ENCODE results near the gene TRAPPC6A. TPM values are rescaled to one million over a fixed set of nuclear protein-coding genes. Genes with fewer than 3 reads are reported as not detected.

TRAPPC6A gene
- total and polyA plus RNA-seq, 4 donors, result 14.0 to 38.4 (median 26.2) TPM

DNA sequence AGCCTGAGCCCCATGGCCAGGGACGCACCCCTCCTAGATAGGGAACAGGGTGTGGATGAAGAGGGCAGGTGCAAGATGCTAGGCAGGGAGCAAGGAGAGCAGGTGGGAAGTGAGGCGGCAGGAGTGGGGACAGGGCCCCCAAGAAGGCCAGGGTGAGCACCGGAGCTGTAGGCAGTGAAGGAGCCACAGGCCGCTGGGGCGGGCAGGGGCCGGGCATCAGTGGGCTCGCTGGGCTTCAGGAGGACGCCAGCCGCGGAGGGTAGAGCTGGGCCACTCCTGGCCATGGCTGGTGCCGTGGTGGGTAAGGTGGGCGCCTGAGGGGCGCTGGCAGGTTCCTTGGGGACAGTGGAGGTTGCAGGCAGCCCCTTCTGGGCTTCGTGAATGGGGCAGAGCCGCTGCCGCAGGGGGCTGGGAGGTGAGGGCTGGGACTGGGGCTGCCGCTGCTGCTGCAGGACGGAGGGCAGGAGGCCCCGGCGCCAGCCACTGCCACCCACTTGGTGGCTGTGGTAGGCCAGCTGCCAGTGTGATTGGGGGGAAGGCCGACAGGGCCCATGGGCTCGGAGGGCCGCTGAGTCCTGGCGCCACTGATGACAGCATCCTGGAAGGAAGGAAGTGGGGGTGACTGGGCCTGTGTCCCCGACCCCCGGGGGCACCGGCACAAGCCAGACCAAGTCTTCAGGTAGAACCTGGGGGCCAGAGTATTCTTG, 19.4 kb downstream of the TRAPPC6A start:
- Histone ChIP-seq H3K9me3 (ENCODE audit: control insufficient read depth in 4 of 4, insufficient read depth in 3 of 4, low read length in 3 of 4) (no peaks in the 10 kb centered on the region), H3K36me3 (ENCODE audit: control insufficient read depth in 4 of 4, insufficient read depth in 4 of 4, low read length in 4 of 4) (no peaks in the 10 kb centered on the region), H3K27me3 (ENCODE audit: control insufficient read depth in 3 of 3, insufficient read depth in 3 of 3, low read length in 2 of 3) (peaks cover 0 to 10% (median 7%) of the 10 kb centered on the region in 3 donors), H3K4me1 (ENCODE audit: control insufficient read depth in 5 of 5, insufficient read depth in 5 of 5, low read length in 5 of 5) (peaks cover 0 to 5% (median 3%) of the 10 kb centered on the region in 5 donors), H3K9ac (ENCODE audit: insufficient read depth in 1 of 2, low read length in 2 of 2) (no peak overlapping the region), H3K27ac (ENCODE audit: low read depth in 1 of 2, low read length in 1 of 2) (no peak overlapping the region), H3K4me3 (no peak overlapping the region)
- TF ChIP-seq, protein P1, sequence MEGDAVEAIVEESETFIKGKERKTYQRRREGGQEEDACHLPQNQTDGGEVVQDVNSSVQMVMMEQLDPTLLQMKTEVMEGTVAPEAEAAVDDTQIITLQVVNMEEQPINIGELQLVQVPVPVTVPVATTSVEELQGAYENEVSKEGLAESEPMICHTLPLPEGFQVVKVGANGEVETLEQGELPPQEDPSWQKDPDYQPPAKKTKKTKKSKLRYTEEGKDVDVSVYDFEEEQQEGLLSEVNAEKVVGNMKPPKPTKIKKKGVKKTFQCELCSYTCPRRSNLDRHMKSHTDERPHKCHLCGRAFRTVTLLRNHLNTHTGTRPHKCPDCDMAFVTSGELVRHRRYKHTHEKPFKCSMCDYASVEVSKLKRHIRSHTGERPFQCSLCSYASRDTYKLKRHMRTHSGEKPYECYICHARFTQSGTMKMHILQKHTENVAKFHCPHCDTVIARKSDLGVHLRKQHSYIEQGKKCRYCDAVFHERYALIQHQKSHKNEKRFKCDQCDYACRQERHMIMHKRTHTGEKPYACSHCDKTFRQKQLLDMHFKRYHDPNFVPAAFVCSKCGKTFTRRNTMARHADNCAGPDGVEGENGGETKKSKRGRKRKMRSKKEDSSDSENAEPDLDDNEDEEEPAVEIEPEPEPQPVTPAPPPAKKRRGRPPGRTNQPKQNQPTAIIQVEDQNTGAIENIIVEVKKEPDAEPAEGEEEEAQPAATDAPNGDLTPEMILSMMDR (IDR thresholded peaks at IDR 0.05; ENCODE audit: control extremely low read depth, extremely low read depth), result no peak
- DNase-seq (no peak), ATAC-seq (ENCODE audit: insufficient read depth, low FRiP score) (no peak)
- WGBS, 2 donors, result 58 to 69% methylated on average over 25 to 27 of the region's 27 CpGs

DNA sequence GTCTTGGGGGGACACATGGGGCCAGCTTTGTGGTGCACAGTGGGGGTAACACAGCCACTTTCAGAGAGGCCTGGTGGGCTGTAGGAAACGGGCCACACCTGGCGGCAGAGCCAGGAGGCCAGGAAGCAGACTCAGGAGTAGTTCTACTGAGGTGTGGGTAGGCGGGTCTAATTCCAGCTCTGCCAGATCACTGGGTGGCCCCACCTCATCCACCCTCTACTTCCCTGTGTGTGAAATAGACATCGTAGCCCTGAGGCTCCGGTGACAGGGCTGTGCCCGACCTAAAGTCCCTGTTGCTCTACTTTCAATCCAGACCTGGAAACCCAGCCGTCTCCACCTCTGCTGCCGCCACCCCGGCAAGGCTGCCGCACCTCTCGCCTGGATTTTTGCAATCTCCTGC, 21.3 kb downstream of the TRAPPC6A start:
- H3K36me3 ChIP-seq (ENCODE audit: control insufficient read depth in 4 of 4, insufficient read depth in 4 of 4, low read length in 4 of 4), result no peaks in the 10 kb centered on the region
- no peak overlapping the region for H3K9ac ChIP-seq (ENCODE audit: insufficient read depth in 1 of 2, low read length in 2 of 2)
- H3K27ac ChIP-seq (ENCODE audit: low read depth in 1 of 2, low read length in 1 of 2), result no peak overlapping the region
- peaks cover 0 to 24% (median 11%) of the 10 kb centered on the region in 5 donors for H3K4me1 ChIP-seq (ENCODE audit: control insufficient read depth in 5 of 5, insufficient read depth in 5 of 5, low read length in 5 of 5)
- TF ChIP-seq, protein P1 (IDR thresholded peaks at IDR 0.05; ENCODE audit: control extremely low read depth, extremely low read depth), result no peak
- peaks cover 0 to 9% (median 0%) of the 10 kb centered on the region in 4 donors for H3K9me3 ChIP-seq (ENCODE audit: control insufficient read depth in 4 of 4, insufficient read depth in 3 of 4, low read length in 3 of 4)
- DNase-seq, result no peak
- no peak overlapping the region for H3K4me3 ChIP-seq
- WGBS, 2 donors, result 78 to 84% methylated on average over 11 of the region's 11 CpGs
- H3K27me3 ChIP-seq (ENCODE audit: control insufficient read depth in 3 of 3, insufficient read depth in 3 of 3, low read length in 2 of 3), result peaks cover 0 to 20% (median 17%) of the 10 kb centered on the region in 3 donors
- no peak for ATAC-seq (ENCODE audit: insufficient read depth, low FRiP score)

DNA sequence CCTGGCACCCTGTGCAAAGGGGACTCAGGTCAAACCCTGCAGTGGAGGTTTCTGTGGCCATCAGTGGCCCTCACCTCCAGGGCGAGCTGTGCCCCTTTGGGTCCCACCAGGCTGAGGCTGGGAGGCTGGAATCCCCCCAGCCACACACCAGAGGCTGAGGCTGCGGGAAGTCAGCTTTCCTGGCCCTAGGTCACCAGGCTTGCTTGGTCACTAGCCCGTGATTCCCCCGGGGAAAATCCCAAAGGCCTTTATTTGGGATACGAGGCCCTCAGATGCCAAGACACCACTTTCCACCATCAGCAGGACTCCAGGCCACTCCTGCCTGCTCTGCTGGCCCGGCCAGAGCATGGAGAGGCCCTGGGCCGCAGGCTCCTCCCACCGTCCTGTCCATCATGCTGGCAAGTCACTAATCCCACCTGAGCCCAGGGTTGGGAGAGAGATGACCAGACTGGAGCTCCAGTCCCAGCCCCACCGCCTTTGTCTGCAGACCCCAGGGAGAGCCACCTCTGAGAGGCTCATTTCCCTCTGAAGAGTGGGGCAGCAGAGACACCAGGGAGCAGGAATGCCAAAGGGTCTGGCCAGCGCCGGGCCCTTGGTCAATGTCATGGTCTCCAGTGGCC, 21.9 kb downstream of the TRAPPC6A start:
- no peak for ATAC-seq (ENCODE audit: insufficient read depth, low FRiP score)
- H3K9ac ChIP-seq (ENCODE audit: insufficient read depth in 1 of 2, low read length in 2 of 2), result no peak overlapping the region
- TF ChIP-seq, protein P1 (IDR thresholded peaks at IDR 0.05; ENCODE audit: control extremely low read depth, extremely low read depth), result no peak
- H3K27me3 ChIP-seq (ENCODE audit: control insufficient read depth in 3 of 3, insufficient read depth in 3 of 3, low read length in 2 of 3), result peaks cover 0 to 26% (median 21%) of the 10 kb centered on the region in 3 donors
- H3K9me3 ChIP-seq (ENCODE audit: control insufficient read depth in 4 of 4, insufficient read depth in 3 of 4, low read length in 3 of 4), result peaks cover 0 to 9% (median 0%) of the 10 kb centered on the region in 4 donors
- H3K27ac ChIP-seq (ENCODE audit: low read depth in 1 of 2, low read length in 1 of 2), result no peak overlapping the region
- H3K4me3 ChIP-seq, result no peak overlapping the region
- H3K4me1 ChIP-seq (ENCODE audit: control insufficient read depth in 5 of 5, insufficient read depth in 5 of 5, low read length in 5 of 5), result peaks cover 0 to 27% (median 11%) of the 10 kb centered on the region in 5 donors
- H3K36me3 ChIP-seq (ENCODE audit: control insufficient read depth in 4 of 4, insufficient read depth in 4 of 4, low read length in 4 of 4), result no peaks in the 10 kb centered on the region
- no peak for DNase-seq
- WGBS, 2 donors, result 82 to 83% methylated on average over 11 of the region's 11 CpGs
